SHP77 (cell line): ENCODE measurements around the gene SLIT3.
"Not testable (repeated sequence)": the region's sequence is repeated elsewhere in the genome, so short reads cannot be mapped to it uniquely, and the experiment has no call there.

Experiments
- DNase-seq, 2 experiments: peaks; one replicate each; lab custom pipeline; 2025; lab: John Stamatoyannopoulos, UW

Gene SLIT3

DNA sequence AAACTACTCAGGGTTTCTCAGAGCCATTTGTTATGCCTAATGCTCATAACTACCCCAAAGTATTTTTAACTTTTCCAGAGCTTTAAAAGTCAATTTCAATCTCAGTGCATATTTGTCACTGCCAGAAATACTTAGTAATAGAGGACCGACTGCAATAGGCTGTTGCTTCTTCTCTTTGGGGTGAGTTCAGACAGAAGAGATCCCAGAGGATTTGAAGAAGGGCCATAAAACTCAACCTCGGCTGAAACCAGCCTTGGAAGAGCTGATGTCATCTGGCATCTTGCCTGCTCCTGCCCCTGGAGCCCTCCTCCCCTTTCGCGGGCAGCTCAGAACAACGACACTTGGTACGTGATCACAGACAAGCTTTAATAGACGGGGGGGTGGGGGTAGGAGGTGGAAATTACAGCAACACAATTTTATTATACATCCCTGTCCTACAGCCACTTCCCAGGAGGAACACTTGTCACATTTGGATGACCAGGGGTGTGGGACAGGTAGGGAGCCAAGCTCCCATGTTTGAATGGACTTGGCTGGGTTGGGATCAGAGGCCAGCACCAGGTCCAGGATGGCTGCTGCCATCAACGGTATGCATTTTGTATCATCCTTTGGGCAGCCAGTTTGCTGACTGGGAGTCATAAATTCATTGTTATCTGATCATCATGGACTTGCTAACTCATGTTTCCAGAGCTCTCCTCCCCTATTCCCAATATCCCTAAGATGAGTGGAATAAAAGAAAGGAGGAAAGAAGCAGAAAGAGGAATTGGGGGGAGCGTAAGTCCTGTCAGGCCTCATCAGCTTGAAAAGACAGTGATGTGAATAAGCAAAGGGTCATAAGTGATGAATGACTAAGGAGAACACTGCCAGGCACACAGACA, 535.2 kb downstream of the SLIT3 start:
- no peak for DNase-seq

DNA sequence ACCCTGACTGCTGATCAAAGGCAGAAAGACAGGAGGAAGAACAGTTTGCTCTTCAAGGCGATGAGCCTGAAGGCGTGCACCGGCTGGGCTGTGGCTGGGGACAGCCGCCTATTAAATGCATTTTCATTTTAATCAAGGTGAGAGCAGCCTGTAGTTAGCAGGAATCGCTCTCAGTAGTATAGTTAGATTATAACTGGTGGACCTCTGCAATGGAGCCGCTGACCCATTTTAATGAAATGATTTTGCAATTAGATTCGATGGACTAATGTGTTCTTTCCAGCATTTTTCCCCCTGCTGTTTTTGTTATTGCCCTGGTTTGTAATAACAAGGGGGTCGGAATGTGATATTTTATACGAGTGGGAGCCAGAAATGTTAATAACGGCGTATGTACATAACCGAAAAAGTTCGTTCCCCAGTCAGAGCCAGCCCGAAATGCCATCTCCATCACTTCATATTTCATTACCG, 535.8 kb downstream of the SLIT3 start:
- DNase-seq = no peak

DNA sequence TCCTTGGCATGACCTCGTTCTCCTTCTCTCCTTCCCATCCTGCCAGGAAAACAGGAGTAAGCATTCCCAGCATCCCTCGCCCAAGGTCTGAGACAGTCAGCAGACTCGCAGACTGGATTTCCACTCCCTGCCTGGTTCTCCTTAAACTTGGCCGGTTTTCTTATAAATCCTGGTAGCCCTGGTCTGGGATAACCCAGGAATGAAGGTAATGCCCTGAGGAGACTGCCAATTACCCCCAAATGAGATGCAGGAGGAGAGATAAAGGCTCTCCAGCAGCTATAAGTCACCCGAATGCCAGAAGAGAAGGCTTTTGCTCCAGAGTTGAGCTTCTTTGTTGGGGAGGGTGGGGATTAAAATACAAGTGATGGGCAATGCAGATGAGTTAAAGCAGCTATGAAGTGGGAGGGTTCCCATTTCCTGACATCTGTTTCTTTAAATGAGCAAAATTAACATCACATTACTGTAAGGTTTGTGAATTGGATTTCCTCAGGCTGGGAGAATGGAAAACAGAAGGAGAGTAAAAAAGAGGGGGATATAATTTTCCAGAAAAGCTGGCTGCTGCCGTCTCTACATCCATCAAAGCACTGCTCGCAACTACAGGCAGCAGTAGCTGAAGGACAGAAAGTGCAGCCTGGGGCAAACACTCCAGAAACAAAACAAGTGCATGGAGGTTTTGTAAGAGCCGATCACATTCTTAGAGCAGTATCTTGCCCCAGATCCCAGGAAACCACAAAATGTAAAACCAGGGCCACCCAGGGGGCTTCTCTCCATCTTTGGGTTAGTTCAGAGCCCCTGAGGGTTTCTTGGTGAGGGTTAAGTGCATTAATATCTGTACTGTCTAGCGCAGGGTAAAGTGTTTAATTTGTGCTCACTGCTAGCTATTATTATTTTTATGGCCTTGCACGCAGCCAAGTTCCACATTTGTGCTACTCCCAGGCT, 544.2 kb downstream of the SLIT3 start:
- DNase-seq = no peak

DNA sequence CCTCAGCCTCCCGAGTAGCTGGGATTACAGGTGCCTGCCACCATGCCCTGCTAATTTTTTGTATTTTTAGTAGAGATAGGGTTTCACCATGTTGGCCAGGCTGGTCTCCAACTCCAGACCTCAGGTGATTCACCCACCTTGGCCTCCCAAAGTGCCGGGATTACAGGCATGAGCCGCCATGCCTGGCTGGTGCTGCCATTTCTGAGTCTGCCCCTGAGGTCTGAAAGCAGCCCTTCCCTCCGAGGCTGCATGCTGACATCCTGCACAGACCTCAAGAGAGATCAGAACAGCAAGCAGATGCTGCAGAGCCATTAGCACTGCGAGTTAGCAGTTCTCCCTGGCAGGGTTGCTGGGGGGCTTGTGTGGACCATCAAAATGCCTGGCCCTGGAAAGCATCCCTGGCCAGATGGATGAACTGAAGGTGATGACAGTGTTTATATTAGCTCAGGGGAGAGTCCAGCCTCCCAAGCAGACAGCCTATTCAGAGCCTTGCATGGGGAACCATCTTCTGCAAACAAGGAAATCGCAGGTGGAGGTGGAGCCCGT, 545.3 kb downstream of the SLIT3 start:
- DNase-seq = no peak

DNA sequence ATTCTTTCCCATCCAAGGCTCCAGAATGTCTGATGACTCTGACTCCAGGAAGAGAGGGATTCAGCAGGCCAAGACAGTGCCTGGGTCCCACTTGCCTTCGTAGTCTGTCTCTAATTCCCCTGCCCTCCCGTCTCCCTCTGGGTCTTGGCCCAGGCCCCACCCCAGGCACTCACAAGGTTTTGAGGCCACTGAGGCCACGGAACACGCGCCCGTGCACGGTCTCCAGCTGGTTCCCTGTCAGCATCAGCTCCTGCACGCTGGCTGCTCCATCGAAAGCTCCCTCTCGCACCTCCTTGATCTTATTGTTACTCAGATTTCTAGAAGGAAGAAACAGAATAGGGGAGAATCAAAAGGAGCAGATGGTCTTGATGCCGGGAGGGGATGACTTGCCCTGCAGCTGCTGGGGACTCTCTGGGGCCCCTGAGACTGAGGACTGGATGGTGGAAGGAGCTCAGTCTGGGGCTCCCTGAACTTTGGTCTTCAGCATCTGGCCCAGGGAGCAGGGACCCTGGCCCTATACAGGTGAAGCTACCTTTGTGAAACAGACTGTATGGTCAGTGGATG, 547.2 kb downstream of the SLIT3 start:
- no peak for DNase-seq

DNA sequence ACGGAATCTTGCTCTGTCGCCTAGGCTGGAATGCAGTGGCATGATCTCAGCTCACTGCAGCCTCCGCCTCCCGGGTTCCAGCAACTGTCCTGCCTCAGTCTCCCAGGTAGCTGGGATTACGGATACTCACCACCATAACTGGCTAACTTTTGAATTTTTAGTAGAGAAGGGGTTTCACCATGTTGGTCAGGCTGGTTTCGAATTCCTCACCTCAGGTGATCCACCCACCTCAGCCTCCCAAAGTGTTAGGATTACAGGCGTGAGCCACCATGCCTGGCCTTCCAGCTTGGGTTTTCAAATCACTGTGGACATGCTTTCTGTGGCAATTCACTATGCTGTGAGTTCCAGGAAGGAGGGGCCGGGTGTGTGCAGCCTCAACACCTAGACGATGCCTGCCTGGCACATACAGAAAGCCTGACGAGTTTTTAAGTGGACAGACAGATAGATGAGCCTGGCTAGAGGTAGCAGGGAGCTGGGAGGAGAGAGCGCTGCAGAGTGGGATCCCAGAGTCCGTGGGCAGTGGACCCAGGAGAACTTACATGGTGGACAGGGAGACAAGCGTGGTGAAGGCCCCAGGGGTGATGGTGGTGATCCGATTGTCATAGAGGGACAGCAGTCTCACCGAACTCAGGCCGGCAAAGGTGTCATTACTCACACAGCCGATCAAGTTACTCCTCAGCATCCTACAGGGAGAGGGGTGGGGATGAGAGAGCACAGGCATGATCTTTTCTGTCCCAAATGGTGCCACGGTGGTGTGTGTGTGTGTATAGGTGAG, 548.3 kb downstream of the SLIT3 start:
- no peak for DNase-seq

DNA sequence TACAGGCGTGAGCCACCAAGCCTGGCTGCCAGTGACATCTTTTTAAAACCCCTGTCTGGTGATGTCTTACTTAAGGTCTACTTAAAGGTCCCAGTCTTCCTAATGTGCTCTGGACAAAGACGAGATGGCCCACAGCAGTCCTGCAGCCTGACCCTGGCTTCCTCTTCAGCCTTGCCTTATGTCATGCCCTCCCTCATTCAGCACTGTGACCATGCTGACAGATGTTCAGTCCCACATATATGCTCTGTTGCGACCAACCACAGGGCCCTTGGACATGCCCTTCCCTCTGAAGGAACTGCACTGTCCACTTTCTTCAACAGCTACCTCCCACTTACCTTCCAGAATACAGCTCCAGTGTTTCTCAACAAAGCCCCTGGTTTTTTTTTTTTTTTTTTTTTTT, 548.9 kb downstream of the SLIT3 start:
- DNase-seq = no peak

DNA sequence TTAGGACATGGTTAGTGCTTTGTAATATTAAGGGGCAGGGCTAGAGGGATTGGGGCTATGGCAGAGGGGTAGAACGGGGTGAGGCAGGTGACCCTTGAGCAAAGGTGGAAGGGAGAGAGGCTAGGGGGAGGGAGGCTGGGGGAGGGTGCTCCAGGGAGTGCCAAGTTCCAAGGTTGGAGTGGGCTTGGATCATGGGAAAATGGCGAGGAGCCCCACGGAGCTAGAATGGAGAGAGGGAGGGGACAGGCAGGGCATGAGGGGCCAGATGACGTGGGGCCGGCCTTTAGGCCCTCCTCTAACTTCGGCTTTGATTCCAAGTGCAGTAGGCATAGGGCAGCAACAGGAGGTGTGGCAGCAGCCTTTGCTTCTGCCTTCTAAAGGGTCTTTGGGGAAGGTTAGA, 550.0 kb downstream of the SLIT3 start:
- no peak for DNase-seq

DNA sequence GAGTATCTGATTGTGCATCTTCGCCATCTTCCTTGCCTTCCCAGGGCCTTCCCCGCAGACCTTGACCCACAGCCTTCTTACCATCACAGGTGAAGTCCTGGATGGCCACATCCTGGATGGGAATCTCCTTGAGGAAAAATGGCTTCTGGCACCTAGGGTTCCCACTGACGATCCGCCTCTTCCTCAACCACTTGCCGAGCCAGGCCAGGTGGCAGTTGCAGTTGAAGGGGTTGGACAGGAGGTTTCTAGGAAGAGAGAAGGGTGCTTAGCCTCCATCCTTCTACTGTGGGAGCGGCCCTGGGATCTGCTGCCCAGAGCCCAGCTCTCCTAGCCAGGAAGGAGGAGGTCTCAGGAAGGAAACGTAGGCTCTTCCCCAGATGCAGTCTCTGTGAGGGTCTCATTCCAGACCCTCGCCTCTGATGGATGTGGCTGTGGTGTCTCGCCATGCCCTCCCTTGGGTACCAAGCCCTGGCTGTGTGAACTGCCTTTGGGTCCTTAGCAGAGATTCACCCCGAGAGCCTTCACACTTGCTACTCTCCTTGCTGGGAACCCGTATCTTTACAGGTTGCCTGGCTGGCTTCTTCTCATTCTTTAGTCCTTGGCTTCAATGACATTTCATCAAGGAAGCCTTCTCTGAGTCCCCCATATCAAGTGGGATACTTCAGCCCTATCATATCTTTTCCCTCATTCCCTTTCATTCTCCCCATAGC, 551.4 kb downstream of the SLIT3 start:
- no peak for DNase-seq

DNA sequence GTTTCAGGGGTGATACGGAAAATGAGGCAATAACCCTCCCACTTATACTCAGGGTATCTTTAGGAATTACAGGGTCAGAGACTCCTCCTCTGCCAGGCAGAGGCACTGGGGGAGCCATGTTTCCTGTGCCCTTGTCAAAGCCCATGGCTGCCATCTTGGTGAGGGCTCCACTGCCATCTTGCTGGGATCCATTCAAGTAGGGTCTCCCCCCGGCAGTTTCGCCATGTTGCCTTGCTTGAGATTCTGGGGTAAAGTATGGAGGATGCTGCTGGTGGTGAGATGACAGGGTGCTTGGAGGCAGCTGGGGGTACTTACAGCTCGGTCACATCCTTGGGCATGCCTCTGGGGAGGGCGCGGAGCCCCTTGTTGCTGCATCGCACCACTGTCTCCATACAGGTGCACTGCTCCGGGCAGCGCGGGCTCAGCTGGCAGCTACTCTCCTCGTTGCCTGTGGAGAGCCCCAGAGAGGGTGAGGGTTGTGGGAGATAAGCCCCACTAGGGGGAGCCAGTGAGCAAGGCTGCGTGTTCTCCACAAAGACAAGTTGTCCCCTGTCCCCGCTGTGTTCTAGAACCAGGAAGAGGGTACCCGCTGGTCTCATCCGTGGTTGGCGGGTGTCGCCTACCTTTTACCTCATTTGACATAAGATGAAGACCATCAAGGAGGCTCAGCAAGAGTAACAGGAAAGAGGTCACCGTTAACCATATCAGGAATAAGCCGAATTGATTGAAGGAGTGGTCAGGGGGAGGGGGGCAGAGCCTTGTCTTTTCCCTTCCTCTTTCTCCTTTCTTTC, 552.8 kb downstream of the SLIT3 start:
- DNase-seq = peak in 1 of 2 experiments; percentile 16

DNA sequence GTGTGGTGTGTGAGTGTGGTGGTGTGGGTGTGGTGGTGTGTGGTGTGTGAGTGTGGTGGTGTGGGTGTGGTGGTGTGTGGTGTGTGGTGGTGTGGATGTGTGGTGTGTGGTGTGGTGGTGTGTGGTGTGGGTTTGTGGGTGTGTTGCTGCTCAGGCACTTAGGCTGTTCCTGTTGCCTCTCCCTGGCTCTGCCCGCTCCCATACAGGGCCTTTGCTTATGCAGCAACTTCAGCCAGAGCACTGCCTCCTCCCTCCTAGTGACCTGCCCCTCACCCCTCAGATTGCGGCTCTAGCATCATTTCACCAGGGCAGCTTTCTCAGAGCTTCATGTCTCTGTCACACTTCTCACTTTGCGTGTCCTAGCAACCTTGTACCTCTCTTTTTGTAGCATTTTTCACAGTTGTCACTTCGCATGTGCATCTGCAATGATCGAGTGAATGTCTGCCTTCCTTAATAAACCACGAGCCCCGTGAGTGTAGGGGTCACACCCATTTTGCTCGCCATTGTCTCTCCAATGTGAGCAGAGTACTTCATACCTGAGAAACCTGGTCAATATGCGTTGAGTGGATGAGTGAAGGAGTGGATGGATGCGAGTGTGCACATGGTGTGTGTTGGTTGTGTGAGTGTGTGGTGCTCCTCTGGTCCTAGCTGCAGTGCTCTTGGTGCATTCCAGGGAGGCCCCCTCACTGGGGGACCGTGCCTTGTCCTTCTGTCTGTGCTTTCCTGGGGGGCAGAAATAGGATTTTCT, 553.9 kb downstream of the SLIT3 start:
- DNase-seq = no peak

DNA sequence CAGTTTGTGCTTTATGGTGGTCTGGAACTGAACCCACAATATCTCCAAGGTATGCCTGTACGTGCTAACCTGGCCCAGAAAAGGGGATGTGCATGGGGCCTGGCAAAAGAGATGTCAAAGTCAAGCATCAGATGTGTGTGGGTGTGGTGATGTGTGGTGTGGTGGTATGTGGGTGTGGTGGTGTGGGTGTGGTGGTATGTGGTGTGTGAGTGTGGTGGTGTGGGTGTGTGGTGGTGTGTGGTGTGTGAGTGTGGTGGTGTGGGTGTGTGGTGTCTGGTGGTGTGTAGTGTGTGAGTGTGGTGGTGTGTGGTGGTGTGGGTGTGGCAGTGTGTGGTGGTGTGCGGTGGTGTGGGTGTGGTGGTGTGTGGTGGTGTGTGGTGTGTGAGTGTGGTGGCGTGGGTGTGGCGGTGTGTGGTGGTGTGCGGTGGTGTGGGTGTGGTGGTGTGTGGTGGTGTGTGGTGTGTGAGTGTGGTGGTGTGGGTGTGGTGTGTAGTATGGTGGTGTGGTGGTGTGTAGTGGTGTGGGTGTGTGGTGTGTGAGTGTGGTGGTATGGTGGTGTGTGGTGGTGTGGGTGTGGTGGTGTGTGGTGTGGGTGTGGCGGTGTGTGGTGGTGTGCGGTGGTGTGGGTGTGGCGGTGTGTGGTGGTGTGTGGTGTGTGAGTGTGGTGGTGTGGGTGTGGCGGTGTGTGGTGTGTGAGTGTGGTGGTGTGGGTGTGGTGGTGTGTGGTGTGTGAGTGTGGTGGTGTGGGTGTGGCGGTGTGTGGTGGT, 554.6 kb downstream of the SLIT3 start:
- DNase-seq = not testable (repeated sequence)

DNA sequence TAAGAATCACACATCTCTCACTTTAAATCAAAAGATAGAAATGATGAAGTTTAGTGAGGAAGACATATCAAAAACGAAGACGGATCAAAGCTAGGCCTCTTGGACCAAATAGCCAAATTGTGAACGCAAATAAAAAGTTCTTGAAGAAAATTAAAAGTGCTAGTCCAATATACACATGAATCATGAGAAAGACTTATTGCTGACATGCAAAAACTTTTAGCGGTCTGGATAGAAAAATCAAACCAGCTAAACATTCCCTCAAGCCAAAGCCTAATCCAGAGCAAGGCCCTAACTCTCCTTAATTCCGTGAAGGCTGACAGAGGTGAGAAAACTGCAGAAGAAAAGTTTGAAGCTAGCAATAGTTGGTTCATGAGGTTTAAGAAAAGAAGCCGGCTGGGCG, 557.3 kb downstream of the SLIT3 start:
- DNase-seq = no peak

DNA sequence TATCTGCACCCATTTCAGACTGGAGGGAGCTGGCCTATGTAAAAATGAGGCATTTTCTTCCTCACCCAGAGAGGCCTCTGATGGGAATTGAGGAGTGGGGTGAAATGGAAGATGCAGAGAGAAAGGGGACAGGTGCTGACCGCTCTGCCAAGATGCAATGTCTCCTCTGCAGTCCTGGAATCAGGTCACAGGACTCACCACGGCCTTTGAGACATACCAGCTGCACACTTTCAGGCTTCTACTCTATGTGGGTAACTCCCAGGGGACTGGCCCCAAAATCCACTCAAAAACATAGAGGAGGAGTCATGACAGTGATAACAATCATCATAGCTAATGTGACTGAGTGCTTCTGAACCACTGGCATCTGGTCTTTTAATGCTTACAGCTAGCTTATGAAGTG, 558.6 kb downstream of the SLIT3 start:
- not testable (repeated sequence) for DNase-seq

DNA sequence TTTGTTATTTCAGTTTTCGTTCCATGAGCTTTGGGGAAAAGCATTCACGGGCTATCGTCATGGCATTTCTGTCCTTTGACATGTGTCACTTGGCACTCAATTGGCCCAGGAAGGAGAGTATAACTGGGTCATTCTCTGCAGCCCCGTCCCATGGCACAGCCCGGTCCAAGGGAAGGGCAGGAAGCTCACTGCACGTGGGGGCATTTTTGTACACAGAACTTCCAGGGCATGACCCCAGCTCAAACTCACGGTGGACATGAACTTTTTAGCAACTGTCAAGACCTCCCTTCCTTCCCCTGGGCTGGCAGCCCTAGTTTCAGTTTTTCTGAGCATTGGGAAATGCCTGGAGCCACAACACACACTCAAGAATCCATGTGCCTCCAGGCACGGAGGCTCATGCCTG, 560.1 kb downstream of the SLIT3 start:
- DNase-seq = no peak

DNA sequence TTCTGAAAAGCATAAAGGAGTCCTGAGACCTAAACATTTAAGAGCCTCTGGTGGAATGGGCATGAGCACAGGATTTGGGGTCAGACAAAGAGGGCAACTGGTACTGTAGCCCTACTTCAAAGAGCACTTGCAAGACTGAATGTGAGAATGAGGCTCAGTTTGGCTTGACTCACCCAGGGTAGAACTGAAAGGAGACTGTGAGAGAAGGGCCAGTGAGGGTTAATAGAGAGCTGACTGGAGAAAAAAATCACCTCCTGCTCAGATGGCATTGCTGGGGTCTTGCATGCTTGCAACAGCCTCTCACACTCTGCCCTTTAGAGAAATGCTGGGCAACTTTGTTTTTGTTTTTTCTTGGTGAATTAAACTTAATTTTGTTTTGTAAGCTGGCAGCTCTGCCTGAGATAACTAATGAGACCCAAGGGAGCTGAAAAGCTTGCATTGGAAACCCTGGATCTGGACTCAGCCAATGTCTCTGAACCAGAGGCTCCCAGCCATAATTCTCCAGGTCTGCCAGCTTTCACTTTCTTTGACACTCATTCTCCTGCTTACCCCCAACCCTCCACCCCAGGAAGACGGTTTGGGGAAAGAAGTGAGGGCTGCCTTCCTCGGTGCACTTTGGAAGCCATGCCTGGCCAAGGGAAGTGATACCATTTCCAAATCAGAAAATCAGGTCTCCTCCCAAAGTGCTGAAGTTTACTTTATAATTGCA, 560.7 kb downstream of the SLIT3 start:
- DNase-seq = no peak

DNA sequence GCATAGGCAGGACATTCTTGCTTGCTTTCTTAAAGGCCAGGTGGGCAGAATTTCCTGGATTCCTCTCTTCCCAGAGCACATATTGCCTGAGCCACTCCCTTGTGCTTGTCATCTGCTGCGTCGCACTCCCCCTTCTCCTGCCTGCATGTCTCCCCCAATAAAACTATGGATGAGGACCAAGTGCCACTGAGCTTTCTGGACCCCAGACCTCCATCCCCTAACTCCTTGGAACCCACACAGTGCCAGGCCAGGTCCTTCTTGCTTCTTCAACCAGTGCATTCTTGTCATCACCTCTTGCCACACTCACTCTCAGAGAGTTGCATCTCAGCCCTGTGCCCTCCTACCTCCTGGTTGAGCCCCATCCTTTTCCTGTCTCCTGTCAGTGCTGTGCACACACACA, 563.9 kb downstream of the SLIT3 start:
- no peak for DNase-seq
